PC-3 (cell line): ENCODE results near the gene KCTD8. TPM values are rescaled to one million over a fixed set of nuclear protein-coding genes. Genes with fewer than 3 reads are reported as not detected.

Experiments used
- ATAC-seq: fragments of 200-7000 bp; cut with Tn5 transposase; 2 replicates; pipeline ENCODE4 v1.9.1; 2020; ENCODE audit warnings: mild to moderate bottlenecking, moderate library complexity
- BruUV-seq: library from RNA; stranded (reverse); fragments of 400-500 nt; replicated peaks from 2 replicates; lab custom pipeline; 2021; lab: Mats Ljungman, UMichigan
- CTCF ChIA-PET: fragments of 300-600 bp; sonication (Branson Sonifier 250); formaldehyde crosslinking; loops from one replicate; lab custom pipeline; 2022; ENCODE audit warnings: antibody characterized with exemption; lab: Charles Lee
- POLR2A ChIA-PET: fragments of 300-600 bp; sonication (Branson Sonifier 250); formaldehyde crosslinking; loops from one replicate; lab custom pipeline; 2022; ENCODE audit warnings: antibody characterized with exemption; ENCODE audit not compliant: unreplicated experiment; lab: Charles Lee
- DNase-seq: peaks from one replicate; pipeline ENCODE4 v3.0.0-alpha.2; 2015
- H2AFZ ChIP-seq: fragments of 300-600 bp; sonication (generic); 2 replicates; pipeline ENCODE4 v1.6.0; 2016; ENCODE audit warnings: antibody characterized with exemption, low read length
- H3F3A ChIP-seq: fragments of 300-600 bp; sonication (generic); one replicate; pipeline ENCODE4 v1.6.0; 2017; ENCODE audit warnings: antibody characterized with exemption, low read length, control low read depth, mild to moderate bottlenecking; ENCODE audit not compliant: unreplicated experiment
- H3K27ac ChIP-seq: fragments of 300-600 bp; sonication (generic); 2 replicates; pipeline ENCODE4 v1.5.1; 2016; ENCODE audit warnings: mild to moderate bottlenecking, low read length
- H3K27me3 ChIP-seq: fragments of 300-600 bp; sonication (generic); 2 replicates; pipeline ENCODE4 v1.6.1; 2016; ENCODE audit warnings: low read length, mixed read lengths
- H3K36me3 ChIP-seq: fragments of 300-600 bp; sonication (generic); 2 replicates; pipeline ENCODE4 v1.6.1; 2016; ENCODE audit warnings: low read depth, mixed run types, low read length, mixed read lengths
- H3K4me1 ChIP-seq: fragments of 300-600 bp; sonication (generic); 2 replicates; pipeline ENCODE4 v1.5.1; 2016; ENCODE audit warnings: low read length; ENCODE audit not compliant: insufficient read depth
- H3K4me2 ChIP-seq: fragments of 300-600 bp; sonication (generic); 2 replicates; pipeline ENCODE4 v1.6.0; 2016; ENCODE audit warnings: low read length
- H3K4me3 ChIP-seq: fragments of 300-600 bp; sonication (generic); 2 replicates; pipeline ENCODE4 v1.5.1; 2016; ENCODE audit warnings: mild to moderate bottlenecking, low read length, mixed read lengths
- H3K79me2 ChIP-seq: fragments of 300-600 bp; sonication (generic); 2 replicates; pipeline ENCODE4 v1.6.1; 2017; ENCODE audit warnings: low read length, mixed read lengths
- H3K9ac ChIP-seq: fragments of 300-600 bp; sonication (generic); 2 replicates; pipeline ENCODE4 v1.6.0; 2016; ENCODE audit warnings: mild to moderate bottlenecking, low read length
- H3K9me2 ChIP-seq: fragments of 300-600 bp; sonication (generic); replicated peaks from 2 replicates; pipeline ENCODE4 v1.6.1; 2016; ENCODE audit warnings: mixed run types, low read length, mixed read lengths
- H3K9me3 ChIP-seq: fragments of 300-600 bp; sonication (generic); 2 replicates; pipeline ENCODE4 v1.6.1; 2016; ENCODE audit warnings: low read length, mixed read lengths
- H4K20me1 ChIP-seq: fragments of 300-600 bp; sonication (generic); 2 replicates; pipeline ENCODE4 v1.6.1; 2016; ENCODE audit warnings: low read length, mixed read lengths
- CTCF ChIP-seq: fragments of 300-600 bp; sonication (generic); conservative IDR thresholded peaks from 2 replicates; pipeline ENCODE4 v1.5.1; 2017; ENCODE audit warnings: antibody characterized with exemption, low read depth, mild to moderate bottlenecking, low read length
- EZH2 ChIP-seq: fragments of 300-600 bp; sonication (generic); IDR thresholded peaks from one replicate; pipeline ENCODE4 v1.6.1; 2017; ENCODE audit warnings: antibody characterized with exemption, mild to moderate bottlenecking, low read length; ENCODE audit not compliant: unreplicated experiment
- EZH2phosphoT487 ChIP-seq: fragments of 300-600 bp; sonication (generic); IDR thresholded peaks from 2 replicates; pipeline ENCODE4 v1.6.1; 2018; ENCODE audit warnings: mild to moderate bottlenecking, antibody characterized with exemption, low read length, borderline replicate concordance
- intact Hi-C: fragments of 100-400 bp; cut with micrococcal nuclease; formaldehyde crosslinking; loops from 2 replicates; pipeline ENCODE4 v1.9.0; 2023
- total RNA-seq: library from RNA; depleted of rRNA; stranded (reverse); fragments of >200 nt; gene quantifications from 2 replicates; pipeline ENCODE4 v1.2.3, GENCODE V29; 2014

The KCTD8 gene
- total RNA-seq, 1 experiment from 2014 or later = not detected

GRCh38 chr4:44368413-44369167 lies 80.0 kb downstream of the KCTD8 start:
- H3K4me1 ChIP-seq = peaks cover 16% of the 10 kb centered on the region
- H2AFZ ChIP-seq = peak overlapping the region; percentile 38; the same call in 1 of the 2 replicates
- no peaks in the 10 kb centered on the region for H3F3A ChIP-seq
- DNase-seq (peak; percentile 61), ATAC-seq (peak; percentile 96)
- H4K20me1 ChIP-seq = no peaks in the 10 kb centered on the region
- H3K36me3 ChIP-seq = no peaks in the 10 kb centered on the region
- ChIA-PET POLR2A (no interaction called here), CTCF (interaction anchor here (0.7 to 1.1 kb wide), 2 partner anchors 57 to 1373 kb away, joined by 3 to 4 read pairs; no protein-coding TSS in a partner anchor)
- no peaks in the 10 kb centered on the region for H3K79me2 ChIP-seq
- no peaks in the 10 kb centered on the region for H3K27me3 ChIP-seq
- TF ChIP-seq EZH2 (no peak), CTCF (no peak), EZH2phosphoT487 (no peak)
- H3K27ac ChIP-seq = peak overlapping the region; percentile 61
- BruUV-seq = no TSS peak
- intact Hi-C loops = loop anchor here (5.0 kb wide), 1 partner anchor 54 kb away; no protein-coding TSS in a partner anchor
- H3K9ac ChIP-seq = no peak overlapping the region
- H3K4me2 ChIP-seq = peak overlapping the region; percentile 69
- no peaks in the 10 kb centered on the region for H3K9me2 ChIP-seq
- H3K9me3 ChIP-seq = no peaks in the 10 kb centered on the region
- H3K4me3 ChIP-seq = peak overlapping the region; percentile 35; the same call in 1 of the 2 replicates

- no peaks in the 10 kb centered on the region for H3F3A ChIP-seq
- H3K27me3 ChIP-seq = no peaks in the 10 kb centered on the region
- H3K9me2 ChIP-seq = no peaks in the 10 kb centered on the region
- H3K4me1 ChIP-seq = no peaks in the 10 kb centered on the region
- POLR2A ChIA-PET = no interaction called here
- TF ChIP-seq CTCF (no peak), EZH2phosphoT487 (no peak), EZH2 (no peak)
- H3K36me3 ChIP-seq = no peaks in the 10 kb centered on the region
- CTCF ChIA-PET = no interaction called here
- intact Hi-C loops = no loop called here
- no peak overlapping the region for H3K9ac ChIP-seq
- H3K4me3 ChIP-seq = no peak overlapping the region
- no peaks in the 10 kb centered on the region for H3K79me2 ChIP-seq
- BruUV-seq = no TSS peak
- no peak overlapping the region for H2AFZ ChIP-seq
- DNase-seq (no peak), ATAC-seq (no peak)
- H3K9me3 ChIP-seq = no peaks in the 10 kb centered on the region
- no peak overlapping the region for H3K4me2 ChIP-seq
- no peak overlapping the region for H3K27ac ChIP-seq
- H4K20me1 ChIP-seq = no peaks in the 10 kb centered on the region
Measured at GRCh38 chr4:44354172-44354571, 94.4 kb downstream of the KCTD8 start.

- H3F3A ChIP-seq = no peaks in the 10 kb centered on the region
- intact Hi-C loops = no loop called here
- peak; percentile 22 for DNase-seq
Measured at GRCh38 chr4:44351069-44351468, 97.5 kb downstream of the KCTD8 start.

More at GRCh38 chr4:44351069-44351468, 97.5 kb downstream of the KCTD8 start:
- Histone ChIP-seq H3K9ac (no peak overlapping the region), H4K20me1 (no peaks in the 10 kb centered on the region), H3K79me2 (no peaks in the 10 kb centered on the region), H3K4me3 (no peak overlapping the region), H3K27ac (no peak overlapping the region), H3K4me1 (no peaks in the 10 kb centered on the region), H3K9me3 (no peaks in the 10 kb centered on the region), H3K27me3 (no peaks in the 10 kb centered on the region), H3K36me3 (no peaks in the 10 kb centered on the region), H3K4me2 (no peak overlapping the region), H3K9me2 (no peaks in the 10 kb centered on the region), H2AFZ (no peak overlapping the region)
- POLR2A ChIA-PET = no interaction called here
- BruUV-seq = no TSS peak
- no peak for ATAC-seq
- CTCF ChIA-PET = no interaction called here
- TF ChIP-seq CTCF (no peak), EZH2phosphoT487 (no peak), EZH2 (no peak)
